HG03039 (cell line): ENCODE measurements around the gene HPCAL1.

Experiments used
- ATAC-seq: cut with Tn5 transposase; IDR thresholded peaks from one replicate; pipeline ENCODE4 v1.9.1; 2021; ENCODE audit warnings: mild to moderate bottlenecking, moderate library complexity; ENCODE audit not compliant: unreplicated experiment

HPCAL1 gene

GRCh38 chr2:10347562-10347948 is 44.9 kb downstream of the HPCAL1 start:
- no peak for ATAC-seq

GRCh38 chr2:10348891-10349290 is 46.2 kb downstream of the HPCAL1 start:
- ATAC-seq, result no peak

- no peak for ATAC-seq
Observed at GRCh38 chr2:10350761-10351160, 48.1 kb downstream of the HPCAL1 start.

- no peak for ATAC-seq
Observed at GRCh38 chr2:10352361-10352760, 49.7 kb downstream of the HPCAL1 start.

GRCh38 chr2:10352972-10353371 is 50.3 kb downstream of the HPCAL1 start:
- no peak for ATAC-seq

GRCh38 chr2:10353931-10354330 is 51.2 kb downstream of the HPCAL1 start:
- no peak for ATAC-seq

- ATAC-seq, result no peak
Observed at GRCh38 chr2:10354399-10354798, 51.7 kb downstream of the HPCAL1 start.

- no peak for ATAC-seq
Observed at GRCh38 chr2:10355471-10356438, 53.1 kb downstream of the HPCAL1 start.

GRCh38 chr2:10356439-10356811 is 53.7 kb downstream of the HPCAL1 start:
- ATAC-seq, result no peak

GRCh38 chr2:10357193-10358169 is 54.8 kb downstream of the HPCAL1 start:
- ATAC-seq, result no peak

GRCh38 chr2:10359246-10359645 is 56.5 kb downstream of the HPCAL1 start:
- no peak for ATAC-seq

- no peak for ATAC-seq
Observed at GRCh38 chr2:10359731-10360329, 57.1 kb downstream of the HPCAL1 start.

- ATAC-seq, result no peak
Observed at GRCh38 chr2:10360460-10360849, 57.8 kb downstream of the HPCAL1 start.

- no peak for ATAC-seq
Observed at GRCh38 chr2:10360850-10361588, 58.3 kb downstream of the HPCAL1 start.

GRCh38 chr2:10362096-10362897 is 59.6 kb downstream of the HPCAL1 start:
- ATAC-seq, result no peak

GRCh38 chr2:10362898-10363454 is 60.3 kb downstream of the HPCAL1 start:
- ATAC-seq, result no peak

- ATAC-seq, result no peak
Observed at GRCh38 chr2:10363861-10364610, 61.3 kb downstream of the HPCAL1 start.

- no peak for ATAC-seq
Observed at GRCh38 chr2:10365412-10365811, 62.7 kb downstream of the HPCAL1 start.
